ENCODE measurements around the gene TSR1.

Gene TSR1

DNA sequence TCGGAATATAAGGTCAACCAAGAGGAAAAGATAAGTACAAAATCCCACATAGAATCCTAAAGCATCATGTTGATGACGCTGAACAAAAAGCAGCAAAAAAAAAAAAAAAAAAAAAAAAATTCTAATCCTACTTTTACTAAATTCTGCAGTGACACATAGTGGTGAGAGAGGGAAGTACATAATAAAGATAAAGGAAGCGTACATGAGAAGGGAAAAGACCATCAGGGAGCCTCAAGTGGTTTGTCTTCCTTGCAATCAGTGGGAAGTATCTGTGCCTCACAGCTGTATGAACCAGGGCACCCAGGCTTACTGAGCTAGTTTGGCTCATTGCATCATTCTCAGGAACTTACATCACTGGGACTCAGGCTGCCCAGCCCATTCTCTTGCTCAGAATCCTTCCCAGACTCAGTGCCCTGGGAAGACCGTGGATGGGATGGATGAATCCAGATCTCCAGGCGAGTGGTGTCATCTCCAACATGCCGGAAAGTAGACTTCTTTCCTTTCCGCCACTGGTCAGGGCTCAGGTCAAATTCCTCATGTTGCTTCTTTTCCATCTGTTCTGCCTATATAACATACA is 53.9 kb downstream of the TSR1 start:
- DNase-seq (ENCODE audit: extremely low spot score) = peak; percentile 46
- CTCF ChIA-PET = interaction anchor here (0.6 to 0.7 kb wide), 2 partner anchors 17 to 229 kb away, joined by 6 to 8 read pairs; no protein-coding TSS in a partner anchor
- TF ChIP-seq FOXK2 (IDR thresholded peaks at IDR 0.05) (no peak), ZNF384 (IDR thresholded peaks at IDR 0.05) (peak; percentile 99), HDGF (IDR thresholded peaks at IDR 0.05; ENCODE audit: borderline replicate concordance) (no peak)
- POLR2A ChIA-PET = interaction anchor here (1.7 kb wide), 1 partner anchor 21 kb away, joined by 8 read pairs; the partner anchor contains the start of genes SMG6 and SRR

GRCh38 chr17:2279707-2280106 is 56.5 kb downstream of the TSR1 start:
- CTCF ChIA-PET = no interaction called here
- TF ChIP-seq FOXA1 (IDR thresholded peaks at IDR 0.05) = no peak
- no peak for TF ChIP-seq ELF4 (IDR thresholded peaks at IDR 0.05)
- no peak for TF ChIP-seq PKNOX1 (IDR thresholded peaks at IDR 0.05)
- TF ChIP-seq BHLHE40 (IDR thresholded peaks at IDR 0.05; ENCODE audit: borderline replicate concordance) = no peak
- no peak for TF ChIP-seq TARDBP (IDR thresholded peaks at IDR 0.05)
- TF ChIP-seq SP1 (IDR thresholded peaks at IDR 0.05) = no peak
- TF ChIP-seq ZNF384 (IDR thresholded peaks at IDR 0.05) = no peak
- POLR2A ChIA-PET = no interaction called here
- DNase-seq (ENCODE audit: extremely low spot score) = no peak

DNA sequence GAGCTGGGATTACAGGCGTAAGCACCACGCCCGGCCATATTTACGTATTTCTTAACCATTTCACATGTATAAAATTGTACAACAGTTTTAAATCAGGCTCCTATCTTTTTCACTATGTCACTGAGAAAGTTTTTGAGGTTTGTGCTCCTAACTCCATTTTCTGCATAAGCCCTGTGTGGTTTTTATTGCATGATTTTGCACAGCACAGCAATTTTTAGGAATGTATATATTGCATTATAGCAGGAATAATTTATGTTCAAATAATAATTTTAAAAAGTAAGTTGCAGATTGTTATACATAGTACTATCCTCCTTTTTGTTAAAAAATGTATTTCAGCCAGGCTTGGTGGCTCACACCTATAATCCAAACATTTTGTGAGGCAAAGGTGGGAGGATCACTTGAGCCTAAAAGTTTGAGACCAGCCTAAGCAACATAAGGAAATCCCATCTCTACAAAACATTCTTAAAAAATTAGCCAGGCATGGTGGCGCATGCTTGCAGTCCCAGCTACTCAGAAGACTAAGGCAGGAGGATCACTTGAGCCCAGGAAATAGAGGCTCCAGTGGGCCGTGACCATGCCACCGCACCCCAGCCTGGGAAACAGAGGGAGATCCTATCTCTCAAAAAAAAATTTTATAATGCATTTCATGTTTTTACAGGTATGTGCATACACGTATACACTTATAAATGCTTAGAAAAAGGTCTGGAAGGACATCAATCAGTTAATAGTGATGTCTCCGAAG is 58.7 kb downstream of the TSR1 start:
- CTCF ChIA-PET = no interaction called here
- DNase-seq (ENCODE audit: extremely low spot score) = no peak
- no peak for TF ChIP-seq ELF4 (IDR thresholded peaks at IDR 0.05)
- no peak for TF ChIP-seq ZNF384 (IDR thresholded peaks at IDR 0.05)
- TF ChIP-seq FOXA1 (IDR thresholded peaks at IDR 0.05) = no peak
- no peak for TF ChIP-seq PKNOX1 (IDR thresholded peaks at IDR 0.05)
- no peak for TF ChIP-seq TARDBP (IDR thresholded peaks at IDR 0.05)
- no peak for TF ChIP-seq BHLHE40 (IDR thresholded peaks at IDR 0.05; ENCODE audit: borderline replicate concordance)
- TF ChIP-seq FOXK2 (IDR thresholded peaks at IDR 0.05) = no peak
- TF ChIP-seq SP1 (IDR thresholded peaks at IDR 0.05) = no peak
- TF ChIP-seq SUZ12 (IDR thresholded peaks at IDR 0.05) = no peak
- no peak for TF ChIP-seq LEF1 (IDR thresholded peaks at IDR 0.05; ENCODE audit: borderline replicate concordance)
- POLR2A ChIA-PET = no interaction called here

DNA sequence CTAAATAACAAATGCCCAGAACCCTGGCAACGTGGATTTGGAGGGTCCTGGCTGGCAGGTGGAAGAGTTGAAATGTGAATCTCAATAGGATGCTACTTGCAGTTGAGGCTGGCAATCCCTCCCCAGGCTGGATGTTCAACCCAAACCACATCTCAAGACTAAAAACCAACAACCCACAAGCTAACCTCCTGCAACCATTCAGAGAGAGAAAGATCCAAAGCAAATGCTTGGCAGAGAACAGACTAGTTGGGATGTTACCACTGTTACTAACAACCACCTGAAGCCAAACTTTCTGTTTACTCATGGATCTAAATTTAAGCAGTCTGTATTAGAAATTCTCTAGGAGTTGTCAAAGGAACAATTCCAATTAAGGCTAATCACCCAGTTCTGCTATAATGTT is 60.5 kb downstream of the TSR1 start:
- TF ChIP-seq LEF1 (IDR thresholded peaks at IDR 0.05; ENCODE audit: borderline replicate concordance) (no peak), ELF4 (IDR thresholded peaks at IDR 0.05) (no peak), ZNF384 (IDR thresholded peaks at IDR 0.05) (no peak), HDGF (IDR thresholded peaks at IDR 0.05; ENCODE audit: borderline replicate concordance) (no peak), FOXK2 (IDR thresholded peaks at IDR 0.05) (no peak), SP1 (IDR thresholded peaks at IDR 0.05) (no peak), CTBP1 (IDR thresholded peaks at IDR 0.05; ENCODE audit: borderline replicate concordance) (no peak), FOXM1 (IDR thresholded peaks at IDR 0.05; ENCODE audit: borderline replicate concordance) (no peak), BHLHE40 (IDR thresholded peaks at IDR 0.05; ENCODE audit: borderline replicate concordance) (no peak), NFRKB (IDR thresholded peaks at IDR 0.05) (no peak), SUZ12 (IDR thresholded peaks at IDR 0.05) (no peak), ARNT (IDR thresholded peaks at IDR 0.05) (no peak)
- no peak for DNase-seq (ENCODE audit: extremely low spot score)
- ChIA-PET POLR2A (no interaction called here), CTCF (no interaction called here)

- DNase-seq (ENCODE audit: extremely low spot score) = no peak
- ChIA-PET CTCF (no interaction called here), POLR2A (no interaction called here)
- TF ChIP-seq FOXA1 (IDR thresholded peaks at IDR 0.05) = no peak
- no peak for TF ChIP-seq NFRKB (IDR thresholded peaks at IDR 0.05)
- no peak for TF ChIP-seq FOXM1 (IDR thresholded peaks at IDR 0.05; ENCODE audit: borderline replicate concordance)
- no peak for TF ChIP-seq PKNOX1 (IDR thresholded peaks at IDR 0.05)
- TF ChIP-seq L3MBTL2 (conservative IDR thresholded peaks at IDR 0.05) = no peak
- no peak for TF ChIP-seq FOXK2 (IDR thresholded peaks at IDR 0.05)
- TF ChIP-seq HDGF (IDR thresholded peaks at IDR 0.05; ENCODE audit: borderline replicate concordance) = no peak
- TF ChIP-seq ZNF384 (IDR thresholded peaks at IDR 0.05) = no peak
- TF ChIP-seq ARNT (IDR thresholded peaks at IDR 0.05) = no peak
Observed at GRCh38 chr17:2274414-2274813, 61.8 kb downstream of the TSR1 start.

All from HEK293T (cell line).